H1 (cell line): ENCODE measurements around the gene MRPL39. TPM values are rescaled to one million over a fixed set of nuclear protein-coding genes. Genes with fewer than 3 reads are reported as not detected.

Source experiments
- CBX5 ChIP-seq: fragments of 300-800, 300-1000 bp; sonication (generic); IDR thresholded peaks from 2 replicates; pipeline ENCODE4 v1.7.1; 2016; ENCODE audit warnings: antibody characterized with exemption, low read length, low read depth
- EGR1 ChIP-seq: IDR thresholded peaks from 2 replicates; pipeline ENCODE4 v1.6.1; 2011; ENCODE audit warnings: low read depth, low read length, borderline replicate concordance
- FOSL1 ChIP-seq: IDR thresholded peaks from 2 replicates; pipeline ENCODE4 v1.6.1; 2011; ENCODE audit warnings: mild to moderate bottlenecking, low read depth, low read length, moderate library complexity; ENCODE audit not compliant: insufficient read depth
- SIRT6 ChIP-seq: IDR thresholded peaks from one replicate; pipeline ENCODE4 v1.7.1; 2012; ENCODE audit warnings: low read length, inconsistent platforms
- polyA plus RNA-seq, 7 experiments: library from polyadenylated mRNA; depleted of rRNA in 3 of 7; stranded (reverse) in 5 of 7; unstranded in 2 of 7; fragments of >200 nt in 5 of 7; fragments of 200-250 nt in 2 of 7; gene quantifications; 1 replicate in 5 of 7; 2 replicates in 1 of 7; 4 replicates in 1 of 7; pipeline versions ENCODE4 v1.2.1 to v1.2.3, GENCODE V29; 2011 to 2013; ENCODE audit warnings: missing spikeins in 2 of 7, mixed read lengths in 2 of 7
- total RNA-seq: library from RNA; stranded (reverse); fragmentation: NEBNext Ultra II Directional; extraction: Animal tissue kit (Norgen Biotek cat#: 25700); gene quantifications from 2 replicates; pipeline ENCODE4 v1.2.1, GENCODE V29; 2021

Gene MRPL39
- total and polyA plus RNA-seq, 2 of the 8 experiments (the other 6 are each of a cell fraction or from before 2014, with no cell fraction given): 20.3 to 43.2 TPM

DNA sequence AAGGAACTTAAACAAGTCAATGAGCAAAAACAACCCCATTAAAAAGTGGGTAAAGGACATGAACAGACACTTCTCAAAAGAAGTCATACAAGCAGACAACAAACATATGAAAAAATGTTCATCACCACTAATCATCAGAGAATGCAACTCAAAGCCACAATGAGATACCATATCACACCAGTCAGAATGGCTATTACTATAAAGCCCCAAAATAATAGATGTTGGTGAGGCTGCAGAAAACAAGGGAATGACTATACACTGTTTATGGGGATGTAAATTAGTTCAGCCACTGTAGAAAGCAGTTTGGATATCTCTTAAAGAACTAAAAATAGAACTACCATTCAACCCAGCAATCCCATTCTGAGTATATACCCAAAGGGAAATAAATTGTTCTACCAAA, 51.2 kb downstream of the MRPL39 start (continued):
- no peak for TF ChIP-seq SIRT6
- TF ChIP-seq EGR1: no peak
- TF ChIP-seq CBX5: no peak
- no peak for TF ChIP-seq FOSL1
